Ovary (tissue), 3 donors: ENCODE measurements around the gene APLNR.

Experiments used
- CTCF ChIP-seq, 3 donors: fragments of 450-650 bp in 2 of 3; fragments of 200-600 bp in 1 of 3; IDR thresholded peaks; one replicate each; pipeline versions ENCODE4 v1.5.1 to v1.8.0; 2016 to 2022; ENCODE audit warnings: antibody characterized with exemption in 3 of 3, mild to moderate bottlenecking in 1 of 3
- POLR2A ChIP-seq: fragments of 450-650 bp; IDR thresholded peaks from one replicate; pipeline ENCODE4 v1.6.1; 2017; ENCODE audit warnings: antibody characterized with exemption, mild to moderate bottlenecking, moderate library complexity
- donor health status: DM: no; HTN: no; CAD: no.

DNA sequence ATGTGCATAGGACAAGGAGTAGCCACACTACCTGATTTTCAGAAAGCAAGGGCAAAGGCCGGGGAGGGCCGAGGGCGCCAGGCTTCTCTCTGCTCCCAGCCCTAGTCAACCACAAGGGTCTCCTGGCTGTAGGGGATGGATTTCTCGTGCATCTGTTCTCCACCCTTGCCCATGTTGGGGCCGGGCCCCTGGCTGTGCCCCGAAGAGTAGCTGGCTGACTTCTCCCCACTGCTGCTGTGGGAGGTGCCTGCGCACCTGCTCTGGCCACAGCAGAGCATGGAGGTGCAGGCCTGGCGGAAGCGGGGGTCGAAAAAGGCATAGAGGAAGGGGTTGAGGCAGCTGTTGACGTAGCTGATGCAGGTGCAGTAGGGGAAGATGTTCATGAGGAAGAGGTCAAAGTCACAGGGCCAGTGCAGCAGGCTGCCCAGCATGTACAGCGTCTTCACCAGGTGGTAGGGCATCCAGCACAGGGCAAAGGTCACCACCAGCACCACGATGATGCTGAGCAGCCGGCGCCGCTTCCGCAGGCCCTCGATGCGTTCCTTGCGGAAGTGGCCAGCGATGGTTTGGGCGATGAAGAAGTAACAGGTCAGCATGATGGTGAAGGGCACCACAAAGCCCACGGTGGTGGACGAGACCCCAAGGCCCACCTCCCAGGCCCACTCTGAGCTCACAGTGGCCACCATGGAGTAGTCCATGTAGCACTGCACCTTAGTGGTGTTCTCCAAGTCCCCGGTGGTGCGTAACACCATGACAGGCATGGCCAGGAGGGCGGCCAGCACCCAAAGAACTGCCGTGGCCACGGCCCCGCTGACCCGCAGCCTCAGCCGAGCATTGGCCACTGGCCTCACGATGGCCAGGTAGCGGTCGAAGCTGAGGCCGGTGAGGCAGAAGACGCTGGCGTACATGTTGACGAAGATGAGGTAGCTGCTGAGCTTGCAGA, 1.0 kb downstream of the APLNR start:
- no peak for TF ChIP-seq CTCF (IDR thresholded peaks at IDR 0.05)
- no peak for TF ChIP-seq POLR2A
